C4-2B (cell line): Measurements from ENCODE around the gene NDOR1.
A peak's percentile ranks its signal among the peaks of the same experiment; 100 is the strongest.

Source experiments
- H3K27ac ChIP-seq: fragments of 450-650 bp; 2 replicates; pipeline ENCODE4 v1.5.1; 2017
- CTCF ChIP-seq: fragments of 450-650 bp; conservative IDR thresholded peaks from 2 replicates; pipeline ENCODE4 v1.5.1; 2017; ENCODE audit warnings: mild to moderate bottlenecking
- ZFX ChIP-seq: fragments of 450-650 bp; IDR thresholded peaks from 2 replicates; pipeline ENCODE4 v1.6.1; 2017

The NDOR1 gene

DNA sequence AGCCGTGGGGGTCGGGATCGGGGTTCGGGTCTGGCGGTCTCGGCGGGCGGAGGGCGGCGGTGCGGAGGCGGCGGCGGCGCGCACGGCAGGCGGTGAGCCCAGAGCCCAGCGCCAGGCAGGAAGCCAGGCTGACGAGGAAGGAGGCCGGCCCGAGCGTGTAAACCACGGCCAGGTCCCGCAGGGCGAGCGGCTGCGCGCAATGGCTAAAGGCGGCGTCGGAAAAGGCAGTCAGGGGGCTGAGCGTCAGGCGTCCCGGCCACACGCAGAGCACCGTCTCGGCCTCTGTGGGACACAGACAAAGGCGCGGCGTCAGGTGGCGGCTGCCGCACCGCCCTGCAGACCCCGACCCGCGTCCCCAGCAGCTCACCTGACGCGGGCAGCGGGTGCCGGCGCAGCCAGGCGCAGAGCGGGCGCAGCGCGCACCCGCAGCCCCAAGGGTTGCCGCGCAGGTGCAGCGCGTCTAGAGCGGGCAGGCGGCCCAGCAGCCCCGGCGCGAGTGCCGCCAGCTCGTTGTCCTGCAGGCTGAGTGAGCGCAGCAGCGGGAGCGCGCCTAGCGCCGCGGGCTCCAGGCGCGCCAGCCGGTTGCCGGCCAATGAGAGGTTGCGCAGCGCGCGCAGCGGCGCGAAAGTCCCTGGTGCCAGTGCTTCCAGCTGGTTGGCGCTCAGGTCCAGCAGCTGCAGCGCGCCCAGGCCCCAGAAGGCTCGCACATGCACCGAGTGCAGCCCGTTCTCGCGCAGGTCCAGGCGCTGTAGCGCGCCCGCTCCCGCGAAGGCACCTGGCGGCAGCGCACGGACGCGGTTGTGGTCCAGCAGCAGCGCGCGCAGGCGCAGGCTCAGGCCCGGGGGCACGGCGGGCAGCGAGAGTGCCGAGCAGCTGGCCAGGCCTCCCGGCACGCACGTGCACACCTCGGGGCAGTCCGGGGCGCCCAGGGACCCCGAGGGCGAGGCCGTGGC is 36.3 kb upstream of the NDOR1 start:
- TF ChIP-seq ZFX: peak; percentile 53
- TF ChIP-seq CTCF: no peak; the same call in 1 of the 2 replicates
- peak overlapping the region; percentile 100 for H3K27ac ChIP-seq

- peak within 1 kb of the TSS; percentile 100 for H3K27ac ChIP-seq
- TF ChIP-seq CTCF (no peak), ZFX (peak; percentile 33)
Observed at GRCh38 chr9:137169896-137170358, 35.6 kb upstream of the NDOR1 start, which contains the start of gene LRRC26. LRRC26 (minus strand) TSS chr9:137170051; CDS start chr9:137169943, 108 bp downstream.

DNA sequence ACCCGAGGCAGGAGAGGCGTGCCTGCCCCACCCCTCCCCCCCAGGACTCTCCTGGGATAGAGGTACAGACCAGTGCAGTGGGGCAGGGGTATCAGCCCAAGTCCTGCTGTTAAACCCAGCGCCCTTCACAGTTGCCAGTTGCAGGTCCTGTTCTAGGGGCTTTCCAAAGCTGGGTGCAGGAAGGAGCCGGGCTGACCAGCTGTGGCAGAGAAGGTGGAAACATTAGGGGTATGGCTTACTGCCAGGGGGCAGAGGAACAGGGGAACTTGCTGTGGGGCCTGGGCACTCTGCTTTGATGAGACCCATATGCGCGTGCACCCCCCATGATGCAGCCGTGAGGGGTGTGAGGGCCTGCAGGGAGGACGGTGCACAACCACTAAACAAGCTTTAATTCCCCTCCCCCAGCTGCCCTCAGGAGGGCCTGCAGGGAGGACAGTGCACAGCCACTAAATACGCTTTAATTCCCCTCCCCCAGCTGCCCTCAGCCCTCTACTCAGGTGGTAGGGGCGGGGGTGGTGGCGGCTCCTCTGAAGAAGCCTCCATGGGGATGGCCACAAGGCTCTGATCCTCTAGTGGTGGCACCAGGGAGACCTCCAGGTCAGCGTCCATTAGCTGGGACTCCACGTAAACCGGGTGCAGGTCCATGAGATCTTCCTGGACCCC is 34.9 kb upstream of the NDOR1 start:
- no peak for TF ChIP-seq CTCF
- TF ChIP-seq ZFX: no peak
- H3K27ac ChIP-seq: peak overlapping the region; percentile 100

GRCh38 chr9:137171149-137171900 is 34.2 kb upstream of the NDOR1 start:
- TF ChIP-seq ZFX (no peak), CTCF (no peak)
- peak overlapping the region; percentile 100 for H3K27ac ChIP-seq

DNA sequence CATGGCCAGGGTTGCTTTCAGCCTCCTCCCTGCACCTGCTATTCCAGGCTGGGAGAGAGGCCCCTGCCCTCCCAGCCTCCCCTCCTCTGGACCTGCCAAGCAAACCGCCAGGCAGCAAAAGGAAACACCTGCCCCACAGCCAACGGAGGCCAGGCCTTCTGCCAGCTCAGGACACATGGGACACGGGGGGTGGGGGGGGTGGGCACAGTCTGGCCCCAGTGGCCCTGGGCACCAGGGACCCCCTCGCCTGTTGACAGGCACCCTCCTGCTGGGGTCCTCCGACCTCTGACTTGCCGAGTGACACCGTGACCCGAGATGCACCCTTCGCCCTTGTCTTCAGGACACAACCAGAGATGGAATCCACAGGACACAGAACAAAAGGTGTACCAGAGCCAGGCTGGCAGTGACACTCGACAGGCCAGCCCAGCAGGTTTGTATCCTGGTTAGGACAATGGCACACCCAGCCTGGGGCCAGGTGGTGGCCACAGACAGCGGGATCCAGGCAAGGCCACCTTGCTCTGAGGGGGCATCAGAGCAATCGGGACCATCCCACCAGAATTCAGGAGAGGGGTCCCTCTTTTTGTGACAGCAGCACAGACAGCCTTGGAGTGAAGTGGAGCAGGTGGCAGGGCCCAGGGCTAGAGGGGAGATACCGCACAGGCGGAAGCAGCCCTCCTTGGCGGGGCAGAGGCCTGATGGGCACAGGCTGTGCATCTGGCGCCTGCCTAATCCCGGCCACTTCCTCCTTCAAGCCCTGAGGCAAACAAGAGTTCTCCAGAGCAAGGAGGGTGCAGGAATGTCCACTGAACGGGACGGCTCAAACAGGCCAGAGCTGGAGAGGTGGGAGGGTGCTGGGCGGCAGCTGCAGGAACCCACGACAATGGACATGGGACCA is 32.4 kb upstream of the NDOR1 start:
- H3K27ac ChIP-seq: peak overlapping the region; percentile 100

More for the DNA sequence above, 32.4 kb upstream of the NDOR1 start:
- TF ChIP-seq ZFX (peak; percentile 32; the same call in 1 of the 2 replicates), CTCF (no peak)
